Heart right ventricle (tissue), 16 donors: Measurements from ENCODE around the gene SNRPE. TPM values are rescaled to one million over a fixed set of nuclear protein-coding genes. Genes with fewer than 3 reads are reported as not detected.

Experiments used
- ATAC-seq, 8 donors: fragments of 200-7000 bp; cut with Tn5 transposase; one replicate each; pipeline ENCODE4 v1.9.1; 2020; ENCODE audit warnings: mild to moderate bottlenecking in 8 of 8, moderate library complexity in 8 of 8, moderate number of reproducible peaks in 1 of 8
- DNase-seq, 2 donors: peaks; one replicate each; pipeline ENCODE4 v3.0.0-alpha.2; 2020
- H3K27ac ChIP-seq, 10 donors: fragments of 200-600 bp; sonication (generic) in 2 of 10; one replicate each; pipeline versions ENCODE4 v1.5.0 to v1.8.0; 2020 to 2022; ENCODE audit warnings: mild to moderate bottlenecking in 3 of 10
- H3K27me3 ChIP-seq, 7 donors: fragments of 200-600 bp; one replicate each; pipeline ENCODE4 v1.8.0; 2021 to 2022; ENCODE audit warnings: mild to moderate bottlenecking in 2 of 7
- H3K36me3 ChIP-seq, 9 donors: fragments of 200-600 bp; sonication (generic) in 1 of 9; one replicate each; pipeline versions ENCODE4 v1.5.0 to v1.8.0; 2020 to 2022; ENCODE audit warnings: mild to moderate bottlenecking in 2 of 9
- H3K4me1 ChIP-seq, 9 donors: fragments of 200-600 bp; sonication (generic) in 1 of 9; one replicate each; pipeline versions ENCODE4 v1.5.0 to v1.8.0; 2020 to 2022; ENCODE audit warnings: mild to moderate bottlenecking in 4 of 9
- H3K4me3 ChIP-seq, 10 donors: fragments of 200-600 bp; sonication (generic) in 2 of 10; one replicate each; pipeline versions ENCODE4 v1.5.0 to v1.8.0; 2020 to 2022; ENCODE audit warnings: mild to moderate bottlenecking in 7 of 10, moderate library complexity in 2 of 10
- H3K9me3 ChIP-seq, 11 donors: fragments of 200-600 bp in 10 of 11; sonication (generic) in 2 of 11; one replicate each; pipeline versions ENCODE4 v1.5.0 to v1.8.0; 2013 to 2022; ENCODE audit warnings: mild to moderate bottlenecking in 2 of 11, control low read depth in 1 of 11, moderate library complexity in 1 of 11
- CTCF ChIP-seq, 9 donors: fragments of 200-600 bp; sonication (generic) in 2 of 9; IDR thresholded peaks; one replicate each; pipeline versions ENCODE4 v1.5.0 to v1.8.0; 2021 to 2022; ENCODE audit warnings: antibody characterized with exemption in 9 of 9, mild to moderate bottlenecking in 5 of 9, moderate library complexity in 1 of 9
- WGBS, 2 donors: extraction: QIAGEN DNeasy Blood & Tissue Kit; methylation state at CpG; one replicate each; pipeline ENCODE4 v1.1.7; 2013; ENCODE audit warnings: inconsistent platforms in 1 of 2; 5-methylcytosine and 5-hydroxymethylcytosine counted together
- intact Hi-C, 10 donors: fragments of 100-400 bp; cut with DNase I; formaldehyde crosslinking; loops; one replicate each; pipeline versions ENCODE4 v1.11.1 to v1.14.2; 2022
- polyA plus RNA-seq, 2 donors: library from polyadenylated mRNA; stranded (reverse); fragments of 200-250 nt; gene quantifications; one replicate each; pipeline ENCODE4 v1.2.3, GENCODE V29; 2013
- total RNA-seq, 10 donors: library from RNA; stranded (reverse); fragmentation: NEBNext Ultra II Directional in 3 of 10; extraction: Animal tissue kit (Norgen Biotek cat#: 25700) in 3 of 10; gene quantifications; one replicate each; pipeline versions ENCODE4 v1.2.1 to v1.2.4, GENCODE V29; 2021 to 2023
- donor health status: Arrhythmogenic right ventricular cardiomyopathy.
- donor health status: ischemic (EF 13 %, LVEDD 7.1; RV severe dilation, severe dysfunction).
- donor health status: healthy with polysubstance abuse.
- donor health status: DM: no; HTN: yes; CAD: no.
- donor health status: DM: no; HTN: no; CAD: no.
- donor health status: ischemic (EF 25% LVEDD 6.9; RV normal size, moderate dysfunction).
- donor health status: ischemic (EF 25% LVEDD 5.7; RV mildly dilated, moderate dysfunction).
- donor health status: healthy.
- donor health status: DM: yes; HTN: yes; CAD: no.
- donor health status: Ischemic cardiomyopathy.
- donor health status: ischemic (EF 35%, LVEDD 5.7; RV mildly dilated, moderate dysfunction).
- donor health status: nonischemic (EF 11% LVEDD 7.7; RV severe dilation, severe dysfunction).
- donor health status: DM: yes; HTN: yes; CAD: no.
- donor health status: PGD.
- donor health status: ischemic (EF 29% LVEDD 5.4; RV normal size, mild dysfunction).
- donor health status: nonischemic (EF 23%, LVEDD 6.1; RV moderate dilation, normal function).

SNRPE gene
- total and polyA plus RNA-seq, 12 donors = 33.1 to 118 (median 50.4) TPM

DNA sequence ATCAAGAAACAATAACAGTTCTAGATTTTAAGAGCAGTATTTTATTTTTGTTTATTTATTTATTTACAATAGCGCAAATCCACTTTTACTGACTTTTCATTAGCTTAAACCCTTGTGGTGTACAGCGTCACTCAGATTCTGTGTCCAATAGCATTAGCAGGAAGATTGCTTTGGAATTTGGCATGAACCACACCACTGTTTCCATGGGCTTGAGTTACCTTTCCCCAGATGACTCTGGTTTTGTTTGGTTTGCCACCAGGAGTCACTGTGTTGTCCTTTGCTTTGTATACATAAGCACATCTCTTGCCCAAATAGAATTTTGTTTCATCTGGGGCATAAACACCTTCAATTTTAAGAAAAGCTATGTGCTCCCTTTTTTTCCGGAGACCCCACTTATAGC lies 25.9 kb upstream of the SNRPE start:
- WGBS, 2 donors = 96 to 100% methylated on average over 3 of the region's 3 CpGs
- no peak for TF ChIP-seq CTCF (IDR thresholded peaks at IDR 0.05)
- peaks cover 0 to 14% (median 6%) of the 10 kb centered on the region in 9 donors for H3K4me1 ChIP-seq
- intact Hi-C loops = loop anchor here in 1 of 10 donors (10.0 kb wide), 1 partner anchor 111 kb away; no protein-coding TSS in a partner anchor
- H3K27ac ChIP-seq = no peak overlapping the region
- H3K36me3 ChIP-seq = peaks cover 0 to 100% (median 78%) of the 10 kb centered on the region in 9 donors
- H3K4me3 ChIP-seq = no peak overlapping the region
- H3K9me3 ChIP-seq = no peaks in the 10 kb centered on the region
- no peaks in the 10 kb centered on the region for H3K27me3 ChIP-seq
- ATAC-seq = no peak
- no peak for DNase-seq

DNA sequence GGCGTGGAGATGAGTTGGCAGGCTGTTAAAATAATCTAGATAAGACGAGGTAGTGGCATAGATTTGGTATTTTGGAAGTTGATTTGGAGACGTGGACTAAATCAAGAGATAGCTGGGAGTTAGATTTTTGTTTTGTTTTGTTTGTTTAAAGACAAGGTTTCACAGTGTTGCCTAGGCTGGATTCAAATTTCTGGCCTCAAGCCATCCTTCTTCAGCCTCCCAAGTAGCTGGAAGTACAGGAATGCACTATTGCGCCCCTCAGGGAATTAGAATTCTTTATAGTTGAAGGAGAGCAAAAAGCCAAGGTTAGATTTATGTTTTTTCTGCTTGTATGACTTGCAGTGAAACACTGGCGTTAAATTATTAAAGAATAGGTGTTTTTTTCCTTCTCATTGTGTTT lies 22.3 kb upstream of the SNRPE start:
- peak in 2 of 8 donors; percentile 61 to 68 for ATAC-seq
- no peak overlapping the region for H3K27ac ChIP-seq
- H3K36me3 ChIP-seq = peaks cover 0 to 100% (median 53%) of the 10 kb centered on the region in 9 donors

DNA sequence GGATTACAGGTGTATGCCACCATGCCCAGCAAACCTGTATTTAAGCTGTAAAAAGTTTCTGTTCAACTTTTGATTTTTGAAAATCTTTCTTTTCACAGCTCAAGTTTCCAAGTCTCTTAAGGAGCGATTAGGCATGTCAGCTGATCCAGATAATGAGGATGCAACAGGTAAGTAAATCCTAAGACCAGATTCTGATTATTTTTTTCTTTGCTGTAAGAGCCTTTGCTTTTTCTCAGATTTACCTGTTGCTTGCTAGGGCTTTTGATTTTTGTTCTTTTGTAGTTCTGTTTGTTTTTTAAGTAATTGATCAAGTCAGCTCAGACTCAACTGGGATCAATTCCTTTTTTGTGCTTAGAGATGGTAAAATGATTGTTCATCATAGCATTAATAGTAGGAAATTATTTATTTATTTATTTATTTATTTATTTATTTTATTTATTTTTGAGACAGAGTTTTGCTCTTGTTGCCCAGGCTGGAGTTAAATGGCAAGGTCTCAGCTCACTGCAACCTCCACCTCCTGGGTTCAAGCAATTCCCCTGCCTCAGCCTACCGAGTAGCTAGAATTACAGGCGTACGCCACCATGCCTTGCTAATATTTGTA lies 21.1 kb upstream of the SNRPE start:
- Histone ChIP-seq H3K4me1 (peaks cover 0 to 14% (median 4%) of the 10 kb centered on the region in 9 donors), H3K27me3 (no peaks in the 10 kb centered on the region), H3K4me3 (no peak overlapping the region), H3K9me3 (no peaks in the 10 kb centered on the region), H3K27ac (no peak overlapping the region), H3K36me3 (peaks cover 0 to 100% (median 45%) of the 10 kb centered on the region in 9 donors)
- WGBS, 2 donors = 97% methylated on average over 4 of the region's 4 CpGs
- no peak for ATAC-seq
- DNase-seq = no peak
- intact Hi-C loops = loop anchor here in 2 of 10 donors (10.0 kb wide), 2 partner anchors 106 to 1036 kb away; partner anchors contain the start of gene KDM5B (in 1 of the 2)
- no peak for TF ChIP-seq CTCF (IDR thresholded peaks at IDR 0.05)

More for the DNA sequence above, 22.3 kb upstream of the SNRPE start:
- no peaks in the 10 kb centered on the region for H3K27me3 ChIP-seq
- no peak for TF ChIP-seq CTCF (IDR thresholded peaks at IDR 0.05)
- DNase-seq = no peak
- no peaks in the 10 kb centered on the region for H3K9me3 ChIP-seq
- WGBS, 2 donors = 42 to 53% methylated on average over 5 of the region's 5 CpGs
- H3K4me3 ChIP-seq = no peak overlapping the region
- intact Hi-C loops = loop anchor here in 1 of 10 donors (10.0 kb wide), 1 partner anchor 114 kb away; no protein-coding TSS in a partner anchor
- H3K4me1 ChIP-seq = peaks cover 0 to 14% (median 4%) of the 10 kb centered on the region in 9 donors

DNA sequence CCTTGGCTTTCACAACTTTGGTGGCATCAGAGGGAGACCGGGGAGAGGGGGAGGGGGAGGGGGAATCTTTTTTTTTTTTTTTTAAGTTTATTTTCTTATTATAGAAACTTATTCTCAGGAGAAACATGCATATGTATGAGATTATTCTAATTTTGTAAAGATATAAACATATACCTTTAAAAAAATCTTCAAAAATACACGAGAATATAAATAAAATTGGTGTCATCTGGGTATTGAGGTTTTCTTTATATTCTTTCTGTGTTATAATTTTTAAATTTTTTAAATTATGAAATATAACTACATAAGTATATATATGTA lies 18.9 kb upstream of the SNRPE start:
- peaks cover 0 to 14% (median 4%) of the 10 kb centered on the region in 9 donors for H3K4me1 ChIP-seq
- ATAC-seq (no peak), DNase-seq (no peak)
- no peaks in the 10 kb centered on the region for H3K27me3 ChIP-seq
- intact Hi-C loops = loop anchor here in 2 of 10 donors (10.0 kb wide), 2 partner anchors 108 to 1038 kb away; partner anchors contain the start of gene KDM5B (in 1 of the 2)
- H3K4me3 ChIP-seq = no peak overlapping the region
- H3K36me3 ChIP-seq = peaks cover 0 to 100% (median 50%) of the 10 kb centered on the region in 9 donors
- no peaks in the 10 kb centered on the region for H3K9me3 ChIP-seq
- H3K27ac ChIP-seq = no peak overlapping the region
- TF ChIP-seq CTCF (IDR thresholded peaks at IDR 0.05) = no peak
- 89 to 95% methylated on average over 2 of the region's 2 CpGs for WGBS, 2 donors
